ENCODE data around the gene CHPF.

CHPF gene

DNA sequence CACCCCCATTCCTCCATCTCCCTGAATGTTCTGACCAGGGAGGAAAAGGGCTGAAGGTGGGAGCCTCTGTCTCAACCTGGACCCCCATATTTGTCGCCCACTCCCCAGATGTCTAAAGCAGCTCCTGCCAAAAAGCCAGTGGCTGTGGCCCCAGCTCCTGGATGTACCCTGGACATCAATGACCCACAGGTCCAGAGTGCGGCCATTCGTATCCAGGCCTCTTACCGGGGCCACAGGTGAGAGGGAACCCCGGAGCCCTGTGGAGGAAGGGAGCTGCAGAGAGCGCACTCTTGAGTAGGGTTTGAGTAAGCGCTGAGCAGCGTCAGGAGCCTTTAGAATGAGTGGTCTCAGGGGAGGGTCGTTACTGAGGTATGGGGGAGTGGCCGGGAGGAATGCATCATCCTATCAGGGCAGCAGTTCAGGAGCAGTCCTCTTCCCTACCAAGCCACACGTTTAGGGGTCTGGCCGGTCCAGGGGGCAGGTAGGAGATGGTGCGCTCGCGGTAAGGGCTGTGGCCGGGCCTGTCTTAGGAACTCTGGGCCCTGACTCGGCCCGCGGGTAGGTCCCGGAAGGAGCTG is 47.3 kb downstream of the CHPF start:
- no peak for DNase-seq (ENCODE audit: low read depth)

DNA sequence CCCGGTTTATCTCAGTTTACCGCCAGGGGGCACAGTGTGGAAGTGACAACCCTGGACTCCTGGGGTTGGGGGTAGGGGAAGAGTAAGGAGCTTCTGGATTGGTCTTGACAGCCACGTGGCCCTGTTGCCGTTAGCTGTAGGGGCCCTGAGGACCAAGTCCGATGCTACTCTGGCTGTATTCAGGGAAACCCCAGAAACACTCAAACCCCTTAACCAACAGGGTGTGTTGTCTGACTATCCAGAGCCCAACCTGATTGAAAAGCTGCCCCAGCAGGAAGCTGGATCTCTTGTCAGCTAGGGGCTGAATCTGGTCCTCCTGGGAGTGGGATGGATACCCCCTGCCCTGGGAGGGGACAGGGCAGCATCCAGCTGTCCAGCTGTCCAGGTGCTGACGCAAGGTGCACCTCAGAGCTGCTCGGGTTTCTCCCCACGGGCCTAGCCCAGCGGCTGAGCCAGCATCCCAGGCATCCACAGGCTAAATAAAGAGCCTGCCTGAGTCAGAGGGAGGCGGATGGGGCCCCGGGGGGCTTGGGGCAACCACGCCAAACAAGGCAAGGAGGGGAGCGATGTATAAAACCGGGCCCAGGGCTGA is 48.0 kb downstream of the CHPF start:
- peak; percentile 24 for DNase-seq (ENCODE audit: low read depth)

DNA sequence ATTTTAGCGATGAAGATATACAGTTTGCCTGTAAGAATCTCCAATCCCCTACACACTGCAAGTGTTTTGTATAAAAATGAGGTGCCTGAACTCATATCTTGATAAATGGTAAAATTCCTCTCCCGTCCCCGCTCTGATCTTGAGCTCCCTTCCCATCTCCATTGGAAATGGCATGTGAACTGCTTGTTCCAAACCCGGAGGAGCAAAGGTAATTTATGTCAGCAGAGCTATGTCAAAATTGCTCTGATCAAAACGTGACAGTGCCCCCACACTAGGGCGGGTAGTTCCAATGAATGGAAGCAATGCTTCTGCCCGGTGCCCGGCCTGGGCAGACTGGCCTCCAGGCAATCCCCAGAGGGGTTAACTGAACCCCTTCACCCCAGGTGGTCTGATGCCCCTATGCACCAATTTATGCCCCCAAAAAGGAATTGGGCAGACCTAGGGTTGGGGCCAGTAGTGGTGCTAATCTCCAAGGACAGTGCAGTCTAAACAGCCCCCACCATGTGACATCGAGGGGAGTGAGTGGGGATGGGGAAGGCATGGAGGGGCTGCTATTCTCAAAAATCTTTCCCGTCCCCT is 48.6 kb downstream of the CHPF start:
- DNase-seq (ENCODE audit: low read depth), result no peak

DNA sequence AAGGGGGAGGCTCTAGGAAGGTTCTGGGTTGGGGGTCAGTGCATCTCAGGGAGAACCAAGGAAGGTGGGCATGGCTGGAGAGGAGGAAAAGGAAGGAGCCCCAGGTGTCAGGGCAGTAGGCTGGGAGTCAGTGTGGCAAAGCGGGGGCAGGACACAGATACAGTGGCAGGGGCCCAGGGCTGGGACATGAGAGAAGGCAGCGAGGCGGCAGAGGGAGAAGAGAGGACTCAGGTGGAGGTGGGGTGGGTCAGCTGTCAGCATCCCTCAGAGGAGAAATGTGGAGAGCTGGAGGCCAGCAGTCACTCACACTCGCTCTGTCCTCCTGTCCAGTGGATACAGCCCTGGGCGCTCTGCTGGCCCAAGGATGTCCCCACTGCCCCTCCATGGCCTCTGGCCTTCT is 50.5 kb downstream of the CHPF start:
- DNase-seq (ENCODE audit: low read depth), result no peak

DNA sequence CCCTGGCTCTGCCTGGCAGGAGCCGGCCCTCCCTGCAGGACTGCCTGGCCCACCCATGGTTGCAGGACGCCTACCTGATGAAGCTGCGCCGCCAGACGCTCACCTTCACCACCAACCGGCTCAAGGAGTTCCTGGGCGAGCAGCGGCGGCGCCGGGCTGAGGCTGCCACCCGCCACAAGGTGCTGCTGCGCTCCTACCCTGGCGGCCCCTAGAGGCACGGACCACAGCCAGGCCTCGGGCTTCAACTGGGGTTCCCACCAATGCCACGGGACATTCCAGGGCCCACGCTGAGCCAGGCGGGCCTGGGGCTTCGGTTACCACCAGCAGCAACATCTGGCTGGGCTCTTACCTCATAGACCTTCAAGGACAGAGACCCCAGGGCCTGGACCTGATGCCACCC is 51.0 kb downstream of the CHPF start:
- no peak for DNase-seq (ENCODE audit: low read depth)

DNA sequence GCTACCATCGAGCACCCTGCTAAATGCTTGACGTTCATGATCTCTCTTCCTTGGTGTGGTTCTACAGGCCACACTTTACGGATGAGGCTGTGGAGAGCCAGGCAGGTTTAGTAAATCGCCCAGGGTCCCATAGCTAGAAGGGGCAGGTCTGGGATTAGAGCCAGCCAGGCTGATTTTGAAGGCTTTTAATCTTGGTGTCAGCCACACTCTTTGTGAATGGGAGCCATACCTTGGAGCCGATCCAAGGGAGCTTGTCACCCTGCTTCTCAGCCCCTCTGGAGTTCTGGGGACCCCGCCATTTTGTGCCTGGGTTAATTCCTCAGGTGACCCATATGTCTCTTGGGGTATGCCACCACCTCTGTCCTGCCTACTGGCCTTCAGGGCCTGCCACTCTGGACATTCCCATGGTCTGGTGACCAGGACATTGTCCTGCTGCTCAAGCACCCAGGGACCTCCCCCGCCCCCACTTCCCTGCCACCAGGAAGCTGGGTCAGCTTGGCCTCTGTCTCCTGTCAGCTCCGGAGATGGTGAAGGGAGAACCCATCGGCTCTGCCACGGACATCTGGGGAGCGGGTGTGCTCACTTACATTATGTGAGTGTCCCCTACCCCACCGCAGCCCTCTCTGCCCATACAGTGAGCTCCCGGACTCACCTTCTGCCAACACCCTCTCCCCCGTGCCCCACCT is 52.2 kb downstream of the CHPF start:
- no peak for DNase-seq (ENCODE audit: low read depth)

DNA sequence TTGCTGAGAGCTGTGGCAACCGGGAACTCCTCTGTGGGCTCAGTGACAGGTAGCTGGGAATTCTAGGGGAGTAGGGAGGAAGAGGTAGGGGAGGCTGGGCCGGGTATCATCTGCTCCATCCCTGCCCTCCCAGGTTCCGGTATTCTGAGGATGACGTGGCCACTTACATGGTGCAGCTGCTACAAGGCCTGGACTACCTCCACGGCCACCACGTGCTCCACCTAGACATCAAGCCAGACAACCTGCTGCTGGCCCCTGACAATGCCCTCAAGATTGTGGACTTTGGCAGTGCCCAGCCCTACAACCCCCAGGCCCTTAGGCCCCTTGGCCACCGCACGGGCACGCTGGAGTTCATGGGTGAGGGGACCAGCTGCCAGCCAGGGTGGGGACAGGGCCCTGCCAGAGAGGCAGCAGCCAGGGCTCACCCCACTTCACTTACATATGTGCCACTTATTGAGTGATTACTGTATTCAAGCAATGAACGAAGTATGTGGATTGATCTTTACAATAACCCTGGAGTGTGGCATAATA is 52.9 kb downstream of the CHPF start:
- no peak for DNase-seq (ENCODE audit: low read depth)

DNA sequence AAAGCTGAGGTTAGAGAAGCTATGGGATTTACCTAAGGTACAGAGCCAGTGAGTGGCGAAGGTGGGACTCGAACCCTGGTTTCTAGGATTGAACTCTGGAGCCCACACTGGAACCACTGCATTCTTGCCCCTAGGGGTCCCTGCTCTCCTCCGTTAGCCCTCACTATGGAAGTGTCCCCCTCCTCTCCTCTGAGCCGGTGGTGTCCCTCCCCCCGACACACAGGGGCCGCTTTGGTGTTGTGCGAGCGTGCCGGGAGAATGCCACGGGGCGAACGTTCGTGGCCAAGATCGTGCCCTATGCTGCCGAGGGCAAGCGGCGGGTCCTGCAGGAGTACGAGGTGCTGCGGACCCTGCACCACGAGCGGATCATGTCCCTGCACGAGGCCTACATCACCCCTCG is 53.4 kb downstream of the CHPF start:
- no peak for DNase-seq (ENCODE audit: low read depth)

DNA sequence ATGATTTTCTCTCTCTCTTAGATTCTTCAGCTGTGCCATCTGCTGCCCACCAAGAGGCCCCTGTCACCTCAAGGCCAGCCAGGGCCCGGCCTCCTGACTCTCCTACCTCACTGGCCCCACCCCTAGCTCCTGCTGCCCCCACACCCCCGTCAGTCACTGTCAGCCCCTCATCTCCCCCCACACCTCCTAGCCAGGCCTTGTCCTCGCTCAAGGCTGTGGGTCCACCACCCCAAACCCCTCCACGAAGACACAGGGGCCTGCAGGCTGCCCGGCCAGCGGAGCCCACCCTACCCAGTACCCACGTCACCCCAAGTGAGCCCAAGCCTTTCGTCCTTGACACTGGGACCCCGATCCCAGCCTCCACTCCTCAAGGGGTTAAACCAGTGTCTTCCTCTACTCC is 54.3 kb downstream of the CHPF start:
- no peak for DNase-seq (ENCODE audit: low read depth)
